HG03097 (cell line): ENCODE data around the gene RFX3.

Experiments used
- ATAC-seq: cut with Tn5 transposase; IDR thresholded peaks from one replicate; pipeline ENCODE4 v1.9.1; 2021; ENCODE audit not compliant: unreplicated experiment, low FRiP score

Gene RFX3

GRCh38 chr9:3441197-3441816 is 84.5 kb downstream of the RFX3 start:
- peak; percentile 66 for ATAC-seq

- ATAC-seq: no peak
Measured at GRCh38 chr9:3436629-3437420, 89.0 kb downstream of the RFX3 start.

- no peak for ATAC-seq
Measured at GRCh38 chr9:3435732-3436131, 90.1 kb downstream of the RFX3 start.

GRCh38 chr9:3434594-3434993 is 91.2 kb downstream of the RFX3 start:
- ATAC-seq: no peak

- ATAC-seq: no peak
Measured at GRCh38 chr9:3433754-3434153, 92.0 kb downstream of the RFX3 start.

GRCh38 chr9:3433066-3433465 is 92.7 kb downstream of the RFX3 start:
- no peak for ATAC-seq

GRCh38 chr9:3431890-3432289 is 93.9 kb downstream of the RFX3 start:
- no peak for ATAC-seq

GRCh38 chr9:3419893-3420292 is 105.9 kb downstream of the RFX3 start:
- ATAC-seq: no peak

GRCh38 chr9:3415906-3416305 is 109.9 kb downstream of the RFX3 start:
- no peak for ATAC-seq

GRCh38 chr9:3413984-3414383 is 111.8 kb downstream of the RFX3 start:
- ATAC-seq: no peak

- ATAC-seq: no peak
Measured at GRCh38 chr9:3410461-3410860, 115.3 kb downstream of the RFX3 start.

- ATAC-seq: no peak
Measured at GRCh38 chr9:3409453-3409852, 116.3 kb downstream of the RFX3 start.

GRCh38 chr9:3403315-3403714 is 122.5 kb downstream of the RFX3 start:
- no peak for ATAC-seq

GRCh38 chr9:3401221-3401954 is 124.4 kb downstream of the RFX3 start:
- no peak for ATAC-seq

GRCh38 chr9:3398232-3398648 is 127.6 kb downstream of the RFX3 start:
- ATAC-seq: no peak

GRCh38 chr9:3397766-3398165 is 128.0 kb downstream of the RFX3 start:
- ATAC-seq: no peak

GRCh38 chr9:3391414-3391813 is 134.4 kb downstream of the RFX3 start:
- ATAC-seq: no peak

GRCh38 chr9:3386753-3387152 is 139.0 kb downstream of the RFX3 start:
- no peak for ATAC-seq

GRCh38 chr9:3385871-3386270 is 139.9 kb downstream of the RFX3 start:
- peak; percentile 83 for ATAC-seq

GRCh38 chr9:3371842-3372241 is 154.0 kb downstream of the RFX3 start:
- no peak for ATAC-seq

- ATAC-seq: no peak
Measured at GRCh38 chr9:3370715-3371114, 155.1 kb downstream of the RFX3 start.

- ATAC-seq: no peak
Measured at GRCh38 chr9:3367185-3367584, 158.6 kb downstream of the RFX3 start.
